Frontal cortex (tissue), 4 donors: ENCODE data around the gene CTXND2. TPM values are rescaled to one million over a fixed set of nuclear protein-coding genes. Genes with fewer than 3 reads are reported as not detected.
"Not testable (repeated sequence)": the region's sequence is repeated elsewhere in the genome, so short reads cannot be mapped to it uniquely, and the experiment has no call there.

ENCODE experiments used
- DNase-seq, 2 donors: peaks; one replicate each; pipeline ENCODE4 v3.0.0; 2012; ENCODE audit warnings: low spot score in 2 of 2
- FAIRE-seq: peaks from 2 replicates; lab custom pipeline; 2012; peaks lifted over from hg19 to GRCh38; lab: Jason Lieb, UNC
- total RNA-seq: library from RNA; depleted of rRNA; stranded (reverse); fragments of >200 nt; gene quantifications from one replicate; pipeline ENCODE4 v1.2.3, GENCODE V29; 2014
- donor health status: control.
- donor health status: control.
- donor health status: control.

Gene CTXND2
- not detected for total RNA-seq

- DNase-seq (no peak), FAIRE-seq (no peak)
These were observed at the start of gene CTXND2 for GRCh38 chr1:150887018-150887417. Gene CTXND2 (plus strand): TSS chr1:150887136. CDS start chr1:150912315, 25,179 bp downstream.

- not testable (repeated sequence) for DNase-seq, FAIRE-seq
These were observed 46.1 kb upstream of the CTXND2 start for GRCh38 chr1:150840850-150841249.

- FAIRE-seq (no peak), DNase-seq (no peak)
These were observed 45.3 kb upstream of the CTXND2 start for GRCh38 chr1:150841626-150842025.

GRCh38 chr1:150842343-150842742 is 44.6 kb upstream of the CTXND2 start:
- FAIRE-seq = no peak
- no peak for DNase-seq

- DNase-seq (no peak), FAIRE-seq (no peak)
These were observed 44.0 kb upstream of the CTXND2 start for GRCh38 chr1:150842964-150843363.

GRCh38 chr1:150843474-150843873 is 43.5 kb upstream of the CTXND2 start:
- no peak for FAIRE-seq

GRCh38 chr1:150846473-150847146 is 40.3 kb upstream of the CTXND2 start:
- DNase-seq (no peak), FAIRE-seq (no peak)

More at GRCh38 chr1:150843474-150843873, 43.5 kb upstream of the CTXND2 start:
- no peak for DNase-seq

GRCh38 chr1:150850801-150851362 is 36.1 kb upstream of the CTXND2 start:
- not testable (repeated sequence) for FAIRE-seq, DNase-seq

- not testable (repeated sequence) for FAIRE-seq, DNase-seq
These were observed 34.2 kb upstream of the CTXND2 start for GRCh38 chr1:150852734-150853133.

GRCh38 chr1:150863724-150864123 is 23.2 kb upstream of the CTXND2 start:
- FAIRE-seq (no peak), DNase-seq (no peak)

GRCh38 chr1:150864200-150864599 is 22.7 kb upstream of the CTXND2 start:
- not testable (repeated sequence) for DNase-seq, FAIRE-seq

GRCh38 chr1:150869683-150870082 is 17.3 kb upstream of the CTXND2 start:
- DNase-seq = no peak
- FAIRE-seq = no peak

- FAIRE-seq (no peak), DNase-seq (no peak)
These were observed 14.4 kb upstream of the CTXND2 start for GRCh38 chr1:150872572-150872971.

GRCh38 chr1:150873521-150873920 is 13.4 kb upstream of the CTXND2 start:
- DNase-seq (no peak), FAIRE-seq (no peak)

GRCh38 chr1:150874455-150875196 is 12.3 kb upstream of the CTXND2 start:
- no peak for FAIRE-seq
- no peak for DNase-seq

- DNase-seq (no peak), FAIRE-seq (no peak)
These were observed 11.5 kb upstream of the CTXND2 start for GRCh38 chr1:150875197-150876118.

GRCh38 chr1:150876119-150876454 is 10.8 kb upstream of the CTXND2 start:
- DNase-seq (peak in 1 of 2 donors; percentile 29), FAIRE-seq (no peak)

- FAIRE-seq, DNase-seq: not testable (repeated sequence)
These were observed 8.0 kb upstream of the CTXND2 start for GRCh38 chr1:150878931-150879330.

GRCh38 chr1:150881331-150882070 is 5.4 kb upstream of the CTXND2 start:
- DNase-seq = no peak
- FAIRE-seq = no peak
